Loucy (cell line): ENCODE data around the gene MARCO.
"Not testable (repeated sequence)": the region's sequence is repeated elsewhere in the genome, so short reads cannot be mapped to it uniquely, and the experiment has no call there.

Experiments
- H2AFZ ChIP-seq: fragments of 200-600 bp; sonication (generic); 2 replicates; pipeline ENCODE4 v1.6.0; 2016; ENCODE audit warnings: antibody characterized with exemption, mild to moderate bottlenecking, low read length, moderate library complexity
- H3F3A ChIP-seq: fragments of 200-600 bp; 2 replicates; pipeline ENCODE4 v1.6.0; 2016; ENCODE audit warnings: antibody characterized with exemption, low read depth, mild to moderate bottlenecking
- H3K27me3 ChIP-seq: fragments of 200-600 bp; sonication (generic); 2 replicates; pipeline ENCODE4 v1.6.1; 2014; ENCODE audit warnings: low read length, mild to moderate bottlenecking; ENCODE audit not compliant: insufficient read depth, poor library complexity, severe bottlenecking
- H3K36me3 ChIP-seq: fragments of 200-600 bp; sonication (generic); 2 replicates; pipeline ENCODE4 v1.6.1; 2016; ENCODE audit warnings: low read length; ENCODE audit not compliant: insufficient read depth
- H3K4me1 ChIP-seq: fragments of 200-600 bp; sonication (generic); 2 replicates; pipeline ENCODE4 v1.5.1; 2014; ENCODE audit warnings: low read length, mild to moderate bottlenecking; ENCODE audit not compliant: insufficient read depth, poor library complexity, severe bottlenecking
- H3K4me2 ChIP-seq: fragments of 200-600 bp; sonication (generic); 2 replicates; pipeline ENCODE4 v1.6.0; 2014; ENCODE audit warnings: antibody characterized with exemption, low read length, low read depth, mild to moderate bottlenecking; ENCODE audit not compliant: poor library complexity, severe bottlenecking
- H3K4me3 ChIP-seq: fragments of 200-600 bp; sonication (generic); 2 replicates; pipeline ENCODE4 v1.5.1; 2014; ENCODE audit warnings: low read length, mild to moderate bottlenecking, mixed read lengths; ENCODE audit not compliant: poor library complexity, severe bottlenecking
- H3K79me2 ChIP-seq: fragments of 200-600 bp; sonication (generic); 2 replicates; pipeline ENCODE4 v1.6.1; 2014; ENCODE audit warnings: low read length; ENCODE audit not compliant: insufficient read depth
- H3K9ac ChIP-seq: fragments of 200-600 bp; sonication (generic); 2 replicates; pipeline ENCODE4 v1.6.0; 2014; ENCODE audit warnings: mild to moderate bottlenecking, low read depth, low read length, moderate library complexity; ENCODE audit not compliant: poor library complexity, severe bottlenecking
- H3K9me2 ChIP-seq: fragments of 200-600 bp; sonication (generic); replicated peaks from 2 replicates; pipeline ENCODE4 v1.6.1; 2016; ENCODE audit warnings: low read depth, low read length, mixed read lengths
- H3K9me3 ChIP-seq: fragments of 200-600 bp; sonication (generic); 2 replicates; pipeline ENCODE4 v1.6.1; 2014; ENCODE audit warnings: mild to moderate bottlenecking, antibody characterized with exemption, low read length, low read depth; ENCODE audit not compliant: insufficient read depth
- H4K20me1 ChIP-seq: fragments of 200-600 bp; sonication (generic); 2 replicates; pipeline ENCODE4 v1.6.0; 2014; ENCODE audit warnings: antibody characterized with exemption, low read length, mild to moderate bottlenecking; ENCODE audit not compliant: insufficient read depth, poor library complexity, severe bottlenecking
- EZH2phosphoT487 ChIP-seq: fragments of 200-600 bp; IDR thresholded peaks from 2 replicates; pipeline ENCODE4 v1.6.1; 2018; ENCODE audit warnings: antibody characterized with exemption, mild to moderate bottlenecking, moderate library complexity, borderline replicate concordance
- TF ChIP-seq, protein P1 (sequence below): fragments of 200-600 bp; sonication (generic); conservative IDR thresholded peaks from 2 replicates; pipeline ENCODE4 v1.5.1; 2014; ENCODE audit warnings: mild to moderate bottlenecking, antibody characterized with exemption, low read length

Gene MARCO

DNA sequence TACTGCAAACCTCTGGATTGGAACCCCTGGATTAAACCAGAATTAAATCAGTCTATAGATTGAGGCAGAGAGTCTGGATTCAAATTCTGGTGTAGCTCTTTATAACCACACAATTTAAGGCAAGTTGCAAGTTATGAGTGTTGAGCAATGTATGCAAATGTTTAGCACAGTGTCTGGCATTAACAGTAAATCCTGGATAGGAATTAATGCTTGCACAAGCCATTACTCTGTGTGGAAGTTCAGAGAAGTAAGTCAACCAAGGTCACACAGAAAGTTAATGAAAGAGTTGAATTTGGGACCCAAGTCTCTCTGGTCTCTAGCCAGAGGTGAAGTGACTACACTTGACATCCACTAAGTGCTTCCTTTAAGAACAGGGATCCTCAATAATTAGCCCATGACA lies 2.0 kb upstream of the MARCO start:
- H3K4me2 ChIP-seq, result no peak overlapping the region
- H3K4me1 ChIP-seq, result no peaks in the 10 kb centered on the region
- H3K9me2 ChIP-seq, result no peaks in the 10 kb centered on the region
- no peaks in the 10 kb centered on the region for H3K9me3 ChIP-seq
- H3K27me3 ChIP-seq, result no peaks in the 10 kb centered on the region
- H4K20me1 ChIP-seq, result no peaks in the 10 kb centered on the region
- H3K36me3 ChIP-seq, result no peaks in the 10 kb centered on the region
- no peak overlapping the region for H3K9ac ChIP-seq
- H2AFZ ChIP-seq, result no peak overlapping the region
- no peaks in the 10 kb centered on the region for H3F3A ChIP-seq
- TF ChIP-seq EZH2phosphoT487, result no peak
- no peaks in the 10 kb centered on the region for H3K79me2 ChIP-seq
- H3K4me3 ChIP-seq, result no peak overlapping the region

DNA sequence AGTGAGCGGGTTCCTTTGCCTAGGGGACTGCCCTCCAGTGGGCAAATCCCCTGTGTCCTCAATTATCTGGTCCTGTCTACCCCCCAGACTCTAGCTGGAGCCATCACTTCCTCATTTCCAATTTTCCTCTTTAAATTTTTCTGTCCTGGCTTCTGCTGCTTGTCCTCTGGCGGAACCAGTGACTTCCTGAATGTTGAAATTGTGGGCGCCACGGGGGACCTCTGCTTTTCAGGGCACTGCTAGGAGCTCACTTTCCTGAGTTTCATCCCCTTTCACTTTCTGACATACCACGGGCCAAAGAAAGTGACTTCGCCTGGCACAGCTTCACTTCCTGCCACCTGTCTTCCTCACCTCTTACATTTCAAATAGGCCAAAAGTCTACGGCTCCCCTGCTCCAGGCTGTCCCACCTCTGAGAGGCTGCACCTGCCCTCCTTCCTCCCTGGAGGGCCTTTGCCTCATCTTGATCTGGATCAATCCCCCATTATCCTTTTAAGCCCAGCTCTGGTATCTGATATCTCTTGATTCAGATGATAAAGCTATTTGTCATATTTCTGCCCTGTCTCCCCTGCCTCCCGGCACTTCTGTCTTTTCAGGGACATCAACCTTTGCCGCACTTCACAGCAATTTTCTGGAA lies 1.4 kb upstream of the MARCO start:
- Histone ChIP-seq H2AFZ (no peak overlapping the region), H4K20me1 (no peaks in the 10 kb centered on the region), H3K4me1 (no peaks in the 10 kb centered on the region), H3K9ac (no peak overlapping the region), H3K4me2 (no peak overlapping the region), H3K79me2 (no peaks in the 10 kb centered on the region), H3F3A (no peaks in the 10 kb centered on the region), H3K9me3 (no peaks in the 10 kb centered on the region), H3K36me3 (no peaks in the 10 kb centered on the region), H3K9me2 (no peaks in the 10 kb centered on the region), H3K27me3 (no peaks in the 10 kb centered on the region), H3K4me3 (no peak overlapping the region)
- TF ChIP-seq, protein P1, sequence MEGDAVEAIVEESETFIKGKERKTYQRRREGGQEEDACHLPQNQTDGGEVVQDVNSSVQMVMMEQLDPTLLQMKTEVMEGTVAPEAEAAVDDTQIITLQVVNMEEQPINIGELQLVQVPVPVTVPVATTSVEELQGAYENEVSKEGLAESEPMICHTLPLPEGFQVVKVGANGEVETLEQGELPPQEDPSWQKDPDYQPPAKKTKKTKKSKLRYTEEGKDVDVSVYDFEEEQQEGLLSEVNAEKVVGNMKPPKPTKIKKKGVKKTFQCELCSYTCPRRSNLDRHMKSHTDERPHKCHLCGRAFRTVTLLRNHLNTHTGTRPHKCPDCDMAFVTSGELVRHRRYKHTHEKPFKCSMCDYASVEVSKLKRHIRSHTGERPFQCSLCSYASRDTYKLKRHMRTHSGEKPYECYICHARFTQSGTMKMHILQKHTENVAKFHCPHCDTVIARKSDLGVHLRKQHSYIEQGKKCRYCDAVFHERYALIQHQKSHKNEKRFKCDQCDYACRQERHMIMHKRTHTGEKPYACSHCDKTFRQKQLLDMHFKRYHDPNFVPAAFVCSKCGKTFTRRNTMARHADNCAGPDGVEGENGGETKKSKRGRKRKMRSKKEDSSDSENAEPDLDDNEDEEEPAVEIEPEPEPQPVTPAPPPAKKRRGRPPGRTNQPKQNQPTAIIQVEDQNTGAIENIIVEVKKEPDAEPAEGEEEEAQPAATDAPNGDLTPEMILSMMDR, result no peak
- no peak for TF ChIP-seq EZH2phosphoT487

DNA sequence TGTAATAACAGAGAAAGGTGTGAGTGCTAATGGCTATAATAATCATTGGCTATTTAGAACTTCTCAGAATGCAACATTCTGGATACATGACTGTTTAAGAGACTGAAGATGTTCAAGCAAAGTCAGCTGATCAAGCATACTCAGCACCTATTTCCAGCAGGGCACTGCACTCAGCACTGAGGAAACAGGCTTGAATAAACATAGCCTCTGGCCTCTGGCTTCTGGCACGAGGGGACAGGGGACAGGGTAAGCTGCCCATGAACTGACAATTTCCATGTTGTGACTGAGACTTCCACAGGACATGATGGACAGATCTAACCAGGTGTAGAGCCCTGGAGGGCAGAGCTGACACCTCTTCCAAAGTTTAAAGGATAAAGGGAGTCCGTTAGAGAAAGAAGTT lies 1.3 kb downstream of the MARCO start:
- H3K27me3 ChIP-seq, result no peaks in the 10 kb centered on the region
- H3F3A ChIP-seq, result no peaks in the 10 kb centered on the region
- no peaks in the 10 kb centered on the region for H3K36me3 ChIP-seq
- H3K9ac ChIP-seq, result no peak overlapping the region
- no peaks in the 10 kb centered on the region for H3K9me3 ChIP-seq
- no peak overlapping the region for H3K4me3 ChIP-seq
- TF ChIP-seq, protein P1, result no peak
- TF ChIP-seq EZH2phosphoT487, result no peak
- no peak overlapping the region for H3K4me2 ChIP-seq
- no peak overlapping the region for H2AFZ ChIP-seq
- H3K79me2 ChIP-seq, result no peaks in the 10 kb centered on the region
- no peaks in the 10 kb centered on the region for H3K9me2 ChIP-seq
- no peaks in the 10 kb centered on the region for H3K4me1 ChIP-seq
- H4K20me1 ChIP-seq, result no peaks in the 10 kb centered on the region

DNA sequence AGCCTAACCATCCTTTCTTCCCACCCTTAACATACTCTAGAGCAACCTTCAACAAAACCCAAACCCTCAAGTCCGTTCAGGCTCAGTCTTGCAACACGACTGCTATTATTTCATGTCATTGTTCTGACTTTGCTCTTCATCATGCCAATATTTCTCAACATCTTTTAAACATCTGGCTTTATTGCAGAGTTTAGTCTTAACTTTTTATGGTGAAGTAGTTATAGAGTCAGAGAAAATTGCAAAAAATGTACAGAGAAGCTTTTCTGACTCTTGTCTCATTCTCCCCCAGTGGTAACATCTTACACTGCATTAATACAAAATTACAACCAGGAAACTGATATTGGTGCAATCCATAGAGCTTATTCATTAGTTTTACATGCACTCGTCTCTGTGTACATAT lies 3.9 kb downstream of the MARCO start:
- Histone ChIP-seq H4K20me1 (no peaks in the 10 kb centered on the region), H3K27me3 (no peaks in the 10 kb centered on the region), H2AFZ (no peak overlapping the region), H3K4me1 (no peaks in the 10 kb centered on the region), H3K9me3 (no peaks in the 10 kb centered on the region), H3K36me3 (no peaks in the 10 kb centered on the region), H3K9me2 (no peaks in the 10 kb centered on the region), H3K4me3 (no peak overlapping the region), H3K9ac (no peak overlapping the region), H3F3A (no peaks in the 10 kb centered on the region), H3K79me2 (no peaks in the 10 kb centered on the region), H3K4me2 (no peak overlapping the region)
- TF ChIP-seq EZH2phosphoT487, result no peak
- TF ChIP-seq, protein P1, result no peak

DNA sequence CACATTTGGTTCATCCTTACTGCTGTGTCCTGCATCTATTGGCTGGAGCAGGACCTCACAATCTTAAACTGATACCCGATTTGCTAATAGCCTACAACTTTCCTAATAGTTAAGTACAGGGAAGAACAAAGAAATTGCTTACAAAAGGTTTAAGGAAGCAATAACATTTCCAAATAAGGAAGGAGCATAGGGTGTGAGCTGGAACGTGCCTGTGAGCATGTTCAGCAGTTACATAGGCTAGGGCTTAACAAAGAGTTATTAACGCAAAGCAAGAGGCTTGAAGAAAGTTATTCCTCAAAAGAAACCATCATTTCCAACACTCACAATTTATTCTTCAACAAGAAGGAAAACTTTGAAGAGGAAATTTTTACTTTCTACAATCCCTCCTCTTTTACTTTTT lies 6.3 kb downstream of the MARCO start:
- not testable (repeated sequence) for H3K27me3 ChIP-seq, H3K4me1 ChIP-seq, H3F3A ChIP-seq, H2AFZ ChIP-seq, H3K9me3 ChIP-seq, H3K79me2 ChIP-seq, H3K9me2 ChIP-seq, H3K9ac ChIP-seq, H3K4me2 ChIP-seq, H3K4me3 ChIP-seq, H4K20me1 ChIP-seq, H3K36me3 ChIP-seq
